ENCODE data around the gene STK39.

STK39 gene

GRCh38 chr2:168158586-168158985 is 88.8 kb downstream of the STK39 start:
- DNase-seq (ENCODE audit: low spot score) = no peak

- DNase-seq (ENCODE audit: low spot score) = no peak
Observed at GRCh38 chr2:168157926-168158325, 89.5 kb downstream of the STK39 start.

- DNase-seq (ENCODE audit: low spot score) = no peak
Observed at GRCh38 chr2:168157070-168157469, 90.3 kb downstream of the STK39 start.

GRCh38 chr2:168156661-168157060 is 90.7 kb downstream of the STK39 start:
- no peak for DNase-seq (ENCODE audit: low spot score)

GRCh38 chr2:168155680-168156079 is 91.7 kb downstream of the STK39 start:
- no peak for DNase-seq (ENCODE audit: low spot score)

GRCh38 chr2:168155046-168155445 is 92.3 kb downstream of the STK39 start:
- no peak for DNase-seq (ENCODE audit: low spot score)

GRCh38 chr2:168152902-168153530 is 94.4 kb downstream of the STK39 start:
- DNase-seq (ENCODE audit: low spot score) = peak; percentile 69

- no peak for DNase-seq (ENCODE audit: low spot score)
Observed at GRCh38 chr2:168149986-168150385, 97.4 kb downstream of the STK39 start.

GRCh38 chr2:168149150-168149974 is 98.0 kb downstream of the STK39 start:
- no peak for DNase-seq (ENCODE audit: low spot score)

GRCh38 chr2:168147830-168148794 is 99.3 kb downstream of the STK39 start:
- DNase-seq (ENCODE audit: low spot score) = no peak

- DNase-seq (ENCODE audit: low spot score) = no peak
Observed at GRCh38 chr2:168146892-168147810, 100.2 kb downstream of the STK39 start.

- no peak for DNase-seq (ENCODE audit: low spot score)
Observed at GRCh38 chr2:168145426-168146310, 101.7 kb downstream of the STK39 start.

- DNase-seq (ENCODE audit: low spot score) = no peak
Observed at GRCh38 chr2:168145011-168145410, 102.4 kb downstream of the STK39 start.

GRCh38 chr2:168143813-168144212 is 103.6 kb downstream of the STK39 start:
- no peak for DNase-seq (ENCODE audit: low spot score)

GRCh38 chr2:168140892-168141291 is 106.5 kb downstream of the STK39 start:
- DNase-seq (ENCODE audit: low spot score) = no peak

- no peak for DNase-seq (ENCODE audit: low spot score)
Observed at GRCh38 chr2:168139852-168140251, 107.5 kb downstream of the STK39 start.

GRCh38 chr2:168138901-168139300 is 108.5 kb downstream of the STK39 start:
- no peak for DNase-seq (ENCODE audit: low spot score)

- DNase-seq (ENCODE audit: low spot score) = no peak
Observed at GRCh38 chr2:168138374-168138773, 109.0 kb downstream of the STK39 start.

GRCh38 chr2:168137510-168138180 is 109.8 kb downstream of the STK39 start:
- DNase-seq (ENCODE audit: low spot score) = no peak

Measured in COLO829 (cell line).